ENCODE results near the gene RLN3.

RLN3 gene

DNA sequence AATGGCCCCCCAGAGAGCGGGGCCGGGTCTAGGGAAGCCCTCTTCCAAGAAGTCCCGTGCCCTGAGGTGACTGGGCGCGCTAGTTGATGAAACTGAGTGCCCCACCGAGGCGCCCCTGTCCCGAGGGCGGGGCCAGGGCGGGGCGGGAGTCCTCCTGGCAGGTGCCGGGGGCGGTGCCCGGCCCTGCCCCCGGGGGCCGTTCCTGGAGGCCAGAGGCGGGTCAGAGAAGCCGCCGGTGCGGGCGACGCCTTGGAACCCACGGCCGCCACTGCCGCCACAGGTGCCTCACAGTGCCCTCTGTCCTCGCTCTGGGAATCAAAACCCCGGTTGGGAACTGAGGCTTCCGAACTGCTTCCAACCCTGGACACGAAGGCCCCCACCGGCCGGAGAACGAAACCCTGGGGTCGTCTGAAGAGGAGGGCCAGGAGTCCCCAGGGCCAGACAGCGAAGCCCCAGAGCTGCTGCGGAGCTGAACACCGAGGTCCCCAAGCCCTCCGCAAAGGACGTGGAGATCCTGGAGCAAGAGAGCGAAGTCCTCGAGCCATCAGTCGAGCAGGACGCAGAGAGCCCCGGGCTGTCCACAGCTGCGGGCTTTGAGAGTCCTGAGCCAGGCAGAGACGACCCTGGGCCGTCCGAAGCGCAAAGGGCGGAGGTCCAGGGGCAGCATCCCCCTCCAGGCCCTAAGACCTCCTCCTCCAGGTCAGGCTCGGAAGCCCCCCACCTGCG, 44.8 kb downstream of the RLN3 start, which contains the start of gene MISP3:
Gene MISP3, plus strand, starts transcription at position 252 of the 726 bp plus-strand sequence. CDS start 524 bp downstream, outside the sequence.
- Histone ChIP-seq H4K20me1 (ENCODE audit: insufficient read depth) (no peaks in the 10 kb centered on the region), H3K9ac (peak within 1 kb of the TSS; percentile 45; the same call in 1 of the 2 replicates), H3K36me3 (ENCODE audit: insufficient read depth) (no peaks in the 10 kb centered on the region), H2AFZ (ENCODE audit: low read depth) (peak within 1 kb of the TSS; percentile 96), H3K4me3 (IDR thresholded peaks at IDR 0.05; ENCODE audit: insufficient read depth, low read depth, low read length) (no peak within 1 kb of the TSS), H3K4me1 (ENCODE audit: low read depth, poor library complexity, severe bottlenecking) (peaks cover 25% of the 10 kb centered on the region), H3K27me3 (ENCODE audit: insufficient read depth, low read depth) (peaks cover 4% of the 10 kb centered on the region; the same call in 1 of the 2 replicates), H3K79me2 (ENCODE audit: insufficient read depth, low read depth) (no peaks in the 10 kb centered on the region), H3K4me2 (peak within 1 kb of the TSS; percentile 99), H3K27ac (peak within 1 kb of the TSS; percentile 41; the same call in 1 of the 2 replicates)
- TF ChIP-seq, protein P1, sequence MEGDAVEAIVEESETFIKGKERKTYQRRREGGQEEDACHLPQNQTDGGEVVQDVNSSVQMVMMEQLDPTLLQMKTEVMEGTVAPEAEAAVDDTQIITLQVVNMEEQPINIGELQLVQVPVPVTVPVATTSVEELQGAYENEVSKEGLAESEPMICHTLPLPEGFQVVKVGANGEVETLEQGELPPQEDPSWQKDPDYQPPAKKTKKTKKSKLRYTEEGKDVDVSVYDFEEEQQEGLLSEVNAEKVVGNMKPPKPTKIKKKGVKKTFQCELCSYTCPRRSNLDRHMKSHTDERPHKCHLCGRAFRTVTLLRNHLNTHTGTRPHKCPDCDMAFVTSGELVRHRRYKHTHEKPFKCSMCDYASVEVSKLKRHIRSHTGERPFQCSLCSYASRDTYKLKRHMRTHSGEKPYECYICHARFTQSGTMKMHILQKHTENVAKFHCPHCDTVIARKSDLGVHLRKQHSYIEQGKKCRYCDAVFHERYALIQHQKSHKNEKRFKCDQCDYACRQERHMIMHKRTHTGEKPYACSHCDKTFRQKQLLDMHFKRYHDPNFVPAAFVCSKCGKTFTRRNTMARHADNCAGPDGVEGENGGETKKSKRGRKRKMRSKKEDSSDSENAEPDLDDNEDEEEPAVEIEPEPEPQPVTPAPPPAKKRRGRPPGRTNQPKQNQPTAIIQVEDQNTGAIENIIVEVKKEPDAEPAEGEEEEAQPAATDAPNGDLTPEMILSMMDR (conservative IDR thresholded peaks at IDR 0.05; ENCODE audit: low read depth, low read length) = no peak

DNA sequence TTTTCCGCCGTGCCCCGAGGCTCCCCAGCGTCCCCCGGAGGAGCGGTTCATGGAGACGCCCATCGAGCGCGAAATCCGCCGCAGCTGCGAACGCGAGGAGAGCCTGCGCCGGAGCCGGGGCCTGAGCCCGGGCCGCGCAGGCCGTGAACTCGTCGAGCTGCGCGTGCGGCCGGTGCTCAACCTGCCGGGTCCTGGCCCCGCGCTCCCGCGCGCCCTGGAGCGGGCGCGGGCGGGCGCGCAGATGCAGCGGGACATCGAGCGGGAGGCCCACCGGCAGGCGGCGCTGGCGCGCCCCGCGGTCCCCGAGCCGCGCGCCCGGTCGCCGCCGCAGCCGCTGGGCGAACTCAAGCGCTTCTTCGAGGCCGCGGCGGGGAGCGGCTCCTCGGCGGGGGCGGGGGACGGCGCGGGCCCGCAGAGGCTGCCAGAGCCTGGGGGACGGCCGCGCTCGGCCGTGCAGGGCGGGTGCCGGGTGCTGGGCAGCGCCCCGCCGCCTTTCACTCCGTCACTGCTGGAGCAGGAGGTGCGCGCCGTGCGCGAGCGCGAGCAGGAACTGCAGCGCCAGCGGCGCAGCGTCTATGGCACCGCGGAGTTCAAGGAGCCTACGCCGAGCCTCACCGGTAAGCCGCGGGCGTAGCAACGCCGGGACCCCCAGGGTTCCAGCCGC, 45.4 kb downstream of the RLN3 start:
- H4K20me1 ChIP-seq (ENCODE audit: insufficient read depth) = no peaks in the 10 kb centered on the region
- H3K27ac ChIP-seq = no peak overlapping the region
- peak overlapping the region; percentile 96 for H2AFZ ChIP-seq (ENCODE audit: low read depth)
- peaks cover 4% of the 10 kb centered on the region; the same call in 1 of the 2 replicates for H3K27me3 ChIP-seq (ENCODE audit: insufficient read depth, low read depth)
- TF ChIP-seq, protein P1 (conservative IDR thresholded peaks at IDR 0.05; ENCODE audit: low read depth, low read length) = peak; percentile 10; the same call in 1 of the 2 replicates
- no peaks in the 10 kb centered on the region for H3K36me3 ChIP-seq (ENCODE audit: insufficient read depth)
- H3K4me2 ChIP-seq = peak overlapping the region; percentile 99
- peak overlapping the region; percentile 25; the same call in 1 of the 2 replicates for H3K9ac ChIP-seq
- peaks cover 25% of the 10 kb centered on the region for H3K4me1 ChIP-seq (ENCODE audit: low read depth, poor library complexity, severe bottlenecking)
- no peaks in the 10 kb centered on the region for H3K79me2 ChIP-seq (ENCODE audit: insufficient read depth, low read depth)
- H3K4me3 ChIP-seq (IDR thresholded peaks at IDR 0.05; ENCODE audit: insufficient read depth, low read depth, low read length) = no peak overlapping the region

DNA sequence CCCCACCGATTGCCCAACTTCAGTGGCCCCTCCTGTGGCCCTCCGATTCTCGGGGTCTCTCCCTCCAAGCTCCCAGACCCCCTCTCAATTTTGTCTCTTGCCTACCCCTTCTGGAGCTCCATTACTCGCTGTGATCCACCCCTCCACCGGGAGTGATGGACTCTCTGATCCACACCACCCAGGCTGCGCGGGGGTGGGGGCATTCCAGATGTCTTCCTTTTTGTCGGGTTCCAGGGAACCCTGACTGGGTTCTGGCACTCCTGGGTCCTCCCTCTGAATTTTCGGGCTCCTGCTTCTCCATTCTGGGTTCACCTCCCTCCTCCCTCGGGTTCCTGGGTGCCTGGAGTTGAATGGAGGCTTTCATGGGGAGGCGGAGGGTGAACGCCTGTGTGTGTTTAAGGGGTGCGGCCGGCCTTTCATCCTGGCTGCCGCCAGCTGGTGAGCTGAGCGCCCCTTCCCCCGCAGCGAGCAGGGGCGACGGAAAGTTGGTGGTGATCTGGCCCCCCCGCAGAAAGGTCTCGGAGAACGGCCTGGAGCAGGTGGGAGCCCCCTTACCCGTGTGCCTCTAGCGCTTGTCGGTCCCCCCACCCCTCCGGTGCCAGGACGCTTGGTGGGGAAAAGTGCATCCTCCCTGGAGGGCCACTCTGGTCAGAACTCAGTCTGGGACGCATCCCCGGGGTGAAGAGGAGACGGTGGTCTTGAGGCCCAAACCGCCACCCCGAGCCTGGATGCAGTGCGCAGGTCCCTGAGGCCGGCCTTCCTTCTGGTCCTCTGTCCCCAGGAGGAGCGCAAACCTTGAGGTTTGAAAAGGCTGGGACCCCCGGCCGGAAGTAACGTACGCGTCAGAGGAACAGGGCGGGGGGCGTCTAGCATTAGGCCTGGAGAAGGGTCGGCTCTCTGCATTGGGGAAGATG, 46.2 kb downstream of the RLN3 start:
- no peaks in the 10 kb centered on the region for H3K79me2 ChIP-seq (ENCODE audit: insufficient read depth, low read depth)
- no peak overlapping the region for H3K4me3 ChIP-seq (IDR thresholded peaks at IDR 0.05; ENCODE audit: insufficient read depth, low read depth, low read length)
- H4K20me1 ChIP-seq (ENCODE audit: insufficient read depth) = no peaks in the 10 kb centered on the region
- H3K4me1 ChIP-seq (ENCODE audit: low read depth, poor library complexity, severe bottlenecking) = peaks cover 25% of the 10 kb centered on the region
- no peaks in the 10 kb centered on the region for H3K36me3 ChIP-seq (ENCODE audit: insufficient read depth)
- TF ChIP-seq, protein P1 (conservative IDR thresholded peaks at IDR 0.05; ENCODE audit: low read depth, low read length) = no peak
- peaks cover 4% of the 10 kb centered on the region; the same call in 1 of the 2 replicates for H3K27me3 ChIP-seq (ENCODE audit: insufficient read depth, low read depth)
- peak overlapping the region; percentile 25; the same call in 1 of the 2 replicates for H3K9ac ChIP-seq
- peak overlapping the region; percentile 88 for H2AFZ ChIP-seq (ENCODE audit: low read depth)
- no peak overlapping the region for H3K27ac ChIP-seq
- H3K4me2 ChIP-seq = peak overlapping the region; percentile 96

DNA sequence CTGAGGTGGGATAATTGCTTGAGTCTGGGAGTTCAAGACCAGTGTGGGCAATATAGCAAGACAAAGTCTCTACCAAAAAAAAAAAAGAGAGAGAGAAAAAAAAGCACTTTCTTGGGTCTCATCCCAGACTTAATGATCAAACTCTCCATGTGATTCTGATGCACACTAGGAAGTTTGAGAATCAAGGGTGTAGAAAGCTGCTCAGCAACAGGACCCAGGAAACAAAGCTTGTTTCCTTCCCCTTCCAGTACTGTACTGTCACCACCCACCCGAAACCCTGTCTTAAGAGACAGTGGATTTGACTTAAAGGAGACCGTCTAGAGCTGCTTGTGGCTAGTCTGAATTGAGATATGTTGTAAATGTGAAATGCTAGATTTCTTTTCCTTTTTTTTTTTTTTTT, 50.5 kb downstream of the RLN3 start:
- Histone ChIP-seq H2AFZ (ENCODE audit: low read depth) (no peak overlapping the region), H3K4me1 (ENCODE audit: low read depth, poor library complexity, severe bottlenecking) (peaks cover 28% of the 10 kb centered on the region), H4K20me1 (ENCODE audit: insufficient read depth) (no peaks in the 10 kb centered on the region), H3K4me3 (IDR thresholded peaks at IDR 0.05; ENCODE audit: insufficient read depth, low read depth, low read length) (no peak overlapping the region), H3K36me3 (ENCODE audit: insufficient read depth) (no peaks in the 10 kb centered on the region), H3K79me2 (ENCODE audit: insufficient read depth, low read depth) (no peaks in the 10 kb centered on the region), H3K4me2 (no peak overlapping the region), H3K27me3 (ENCODE audit: insufficient read depth, low read depth) (peaks cover 4% of the 10 kb centered on the region; the same call in 1 of the 2 replicates), H3K27ac (no peak overlapping the region), H3K9ac (no peak overlapping the region)
- TF ChIP-seq, protein P1 (conservative IDR thresholded peaks at IDR 0.05; ENCODE audit: low read depth, low read length) = no peak

Measured in KMS-11 (cell line).